Measurements from ENCODE around the gene B9D1.

The B9D1 gene

GRCh38 chr17:19336938-19337711, 25.4 kb downstream of the B9D1 start:
- ChIA-PET CTCF (interaction anchor here (1.1 to 1.7 kb wide), 2 partner anchors 10 to 19 kb away, joined by 3 to 5 read pairs; no protein-coding TSS in a partner anchor), POLR2A (no interaction called here)
- no peak overlapping the region for H3K4me3 ChIP-seq (ENCODE audit: low read depth, low read length)
- TF ChIP-seq, protein P1, sequence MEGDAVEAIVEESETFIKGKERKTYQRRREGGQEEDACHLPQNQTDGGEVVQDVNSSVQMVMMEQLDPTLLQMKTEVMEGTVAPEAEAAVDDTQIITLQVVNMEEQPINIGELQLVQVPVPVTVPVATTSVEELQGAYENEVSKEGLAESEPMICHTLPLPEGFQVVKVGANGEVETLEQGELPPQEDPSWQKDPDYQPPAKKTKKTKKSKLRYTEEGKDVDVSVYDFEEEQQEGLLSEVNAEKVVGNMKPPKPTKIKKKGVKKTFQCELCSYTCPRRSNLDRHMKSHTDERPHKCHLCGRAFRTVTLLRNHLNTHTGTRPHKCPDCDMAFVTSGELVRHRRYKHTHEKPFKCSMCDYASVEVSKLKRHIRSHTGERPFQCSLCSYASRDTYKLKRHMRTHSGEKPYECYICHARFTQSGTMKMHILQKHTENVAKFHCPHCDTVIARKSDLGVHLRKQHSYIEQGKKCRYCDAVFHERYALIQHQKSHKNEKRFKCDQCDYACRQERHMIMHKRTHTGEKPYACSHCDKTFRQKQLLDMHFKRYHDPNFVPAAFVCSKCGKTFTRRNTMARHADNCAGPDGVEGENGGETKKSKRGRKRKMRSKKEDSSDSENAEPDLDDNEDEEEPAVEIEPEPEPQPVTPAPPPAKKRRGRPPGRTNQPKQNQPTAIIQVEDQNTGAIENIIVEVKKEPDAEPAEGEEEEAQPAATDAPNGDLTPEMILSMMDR (IDR thresholded peaks at IDR 0.05; ENCODE audit: insufficient read depth, low read length, missing control alignments): peak; percentile 6
- DNase-seq (ENCODE audit: low read depth, low spot score): no peak

DNA sequence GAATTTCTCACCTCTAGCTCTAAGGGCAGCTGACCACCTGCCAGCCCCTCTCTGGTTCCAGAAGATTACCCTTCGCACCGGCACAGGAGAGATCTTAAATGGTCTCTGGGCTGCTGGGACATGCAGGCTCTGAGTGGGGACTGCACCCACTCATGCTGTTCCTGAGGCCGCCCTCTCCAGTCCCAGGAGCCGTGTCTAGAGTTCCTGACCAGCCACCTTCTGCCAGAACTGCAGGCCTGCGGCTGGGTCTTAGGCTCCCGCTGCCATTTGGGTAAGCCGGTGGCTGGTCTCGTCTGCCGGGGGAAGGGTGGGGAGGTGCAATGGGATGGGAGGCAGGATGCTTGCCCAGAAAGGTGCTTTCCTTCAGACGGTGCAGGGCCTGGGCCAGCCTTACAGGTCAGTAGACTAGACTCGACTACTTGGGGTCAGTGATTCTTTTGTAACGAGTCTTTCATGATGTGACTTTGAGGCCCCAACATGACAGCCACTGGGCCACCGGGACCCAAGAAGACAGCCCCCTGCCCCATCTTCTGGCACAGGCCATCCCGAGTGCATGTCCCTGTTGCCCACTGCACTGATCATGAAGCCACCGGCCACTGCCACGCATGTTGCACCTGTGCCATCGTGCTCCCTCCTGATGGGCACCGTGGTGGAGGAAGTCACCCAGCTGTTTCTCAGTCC, 26.4 kb downstream of the B9D1 start:
- no peak for DNase-seq (ENCODE audit: low read depth, low spot score)
- CTCF ChIA-PET: no interaction called here
- POLR2A ChIA-PET: no interaction called here
- H3K4me3 ChIP-seq (ENCODE audit: low read depth, low read length): no peak overlapping the region
- TF ChIP-seq, protein P1 (IDR thresholded peaks at IDR 0.05; ENCODE audit: insufficient read depth, low read length, missing control alignments): no peak

DNA sequence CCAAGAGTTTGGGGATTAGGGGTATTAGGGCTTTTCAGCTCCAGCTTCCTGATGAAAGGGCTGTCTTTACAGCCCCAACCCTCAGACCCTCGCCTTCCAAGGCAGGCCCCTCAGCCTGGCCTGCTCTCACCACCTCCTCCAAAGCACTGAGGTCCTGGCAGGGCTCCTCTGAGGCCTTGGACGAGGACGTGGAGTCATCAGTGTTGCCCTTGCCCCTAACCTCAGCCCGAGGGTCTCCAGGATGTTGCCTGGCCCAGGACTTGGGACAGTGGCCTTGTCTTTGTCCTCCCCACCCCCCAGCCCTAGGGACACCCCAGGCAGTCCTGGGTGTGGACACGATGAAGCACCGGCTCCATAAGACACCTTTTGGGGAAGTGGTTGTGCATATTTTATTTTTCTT, 28.2 kb downstream of the B9D1 start:
- H3K4me3 ChIP-seq (ENCODE audit: low read depth, low read length): no peak overlapping the region
- DNase-seq (ENCODE audit: low read depth, low spot score): no peak
- ChIA-PET CTCF (interaction anchor here (1.3 kb wide), 1 partner anchor 18 kb away, joined by 3 read pairs; no protein-coding TSS in a partner anchor), POLR2A (no interaction called here)
- TF ChIP-seq, protein P1 (IDR thresholded peaks at IDR 0.05; ENCODE audit: insufficient read depth, low read length, missing control alignments): no peak

GRCh38 chr17:19333736-19334290, 28.7 kb downstream of the B9D1 start:
- CTCF ChIA-PET: interaction anchor here (1.0 to 2.6 kb wide), 3 partner anchors 9 to 113 kb away, joined by 3 to 6 read pairs (median 3); no protein-coding TSS in a partner anchor
- TF ChIP-seq, protein P1 (IDR thresholded peaks at IDR 0.05; ENCODE audit: insufficient read depth, low read length, missing control alignments): no peak
- POLR2A ChIA-PET: no interaction called here
- no peak overlapping the region for H3K4me3 ChIP-seq (ENCODE audit: low read depth, low read length)
- no peak for DNase-seq (ENCODE audit: low read depth, low spot score)

- ChIA-PET CTCF (interaction anchor here (1.0 to 2.6 kb wide), 4 partner anchors 8 to 114 kb away, joined by 3 to 6 read pairs (median 4); no protein-coding TSS in a partner anchor), POLR2A (no interaction called here)
- DNase-seq (ENCODE audit: low read depth, low spot score): no peak
- no peak overlapping the region for H3K4me3 ChIP-seq (ENCODE audit: low read depth, low read length)
- TF ChIP-seq, protein P1 (IDR thresholded peaks at IDR 0.05; ENCODE audit: insufficient read depth, low read length, missing control alignments): no peak
These were observed 29.4 kb downstream of the B9D1 start for GRCh38 chr17:19333132-19333440.
